HG02884 (cell line): ENCODE results near the gene NUPR2.
"Not testable (repeated sequence)": the region's sequence is repeated elsewhere in the genome, so short reads cannot be mapped to it uniquely, and the experiment has no call there.

Experiments used
- ATAC-seq: cut with Tn5 transposase; IDR thresholded peaks from one replicate; pipeline ENCODE4 v1.9.1; 2021; ENCODE audit warnings: mild to moderate bottlenecking, moderate library complexity; ENCODE audit not compliant: unreplicated experiment

Gene NUPR2

DNA sequence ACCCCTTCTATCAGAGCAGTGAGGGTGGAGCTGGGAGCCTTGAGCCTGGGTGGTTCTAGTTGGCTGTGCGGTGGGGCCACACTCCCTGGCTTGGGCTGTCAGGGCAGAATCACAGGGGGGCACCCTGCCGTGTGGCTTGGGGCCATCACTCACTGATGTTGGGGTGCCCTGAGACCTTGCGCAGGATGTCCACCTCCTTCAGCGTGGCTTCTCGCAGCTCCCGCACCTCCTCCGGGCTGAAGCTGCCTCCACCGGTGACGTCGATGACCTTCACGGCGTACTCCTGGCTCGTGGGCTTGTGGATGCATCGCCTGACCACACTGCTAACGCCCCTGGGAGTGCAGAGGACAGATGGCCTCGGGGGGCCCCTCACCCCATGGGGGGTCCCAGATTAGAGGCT, 28.8 kb downstream of the NUPR2 start:
- no peak for ATAC-seq

DNA sequence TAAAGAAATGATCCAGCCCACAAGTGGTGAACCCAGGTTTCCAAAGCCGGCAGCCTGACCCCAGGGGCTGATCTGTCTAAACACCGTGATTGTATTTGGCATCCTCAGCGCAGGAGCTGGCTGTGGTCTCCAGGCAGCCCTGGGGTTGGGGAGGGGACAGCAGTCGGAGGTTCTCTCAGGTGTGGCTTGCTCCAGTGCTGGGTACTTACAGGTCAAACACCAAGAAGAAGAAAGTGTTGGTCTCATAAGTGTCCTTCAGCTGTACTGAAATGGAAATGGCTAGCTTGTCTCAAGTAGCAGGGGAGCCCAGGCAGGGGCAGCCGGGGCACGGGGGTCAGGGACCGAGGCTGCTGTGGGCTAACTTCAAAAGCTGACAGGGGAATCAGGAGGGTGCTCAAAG, 29.5 kb downstream of the NUPR2 start:
- ATAC-seq, result no peak

DNA sequence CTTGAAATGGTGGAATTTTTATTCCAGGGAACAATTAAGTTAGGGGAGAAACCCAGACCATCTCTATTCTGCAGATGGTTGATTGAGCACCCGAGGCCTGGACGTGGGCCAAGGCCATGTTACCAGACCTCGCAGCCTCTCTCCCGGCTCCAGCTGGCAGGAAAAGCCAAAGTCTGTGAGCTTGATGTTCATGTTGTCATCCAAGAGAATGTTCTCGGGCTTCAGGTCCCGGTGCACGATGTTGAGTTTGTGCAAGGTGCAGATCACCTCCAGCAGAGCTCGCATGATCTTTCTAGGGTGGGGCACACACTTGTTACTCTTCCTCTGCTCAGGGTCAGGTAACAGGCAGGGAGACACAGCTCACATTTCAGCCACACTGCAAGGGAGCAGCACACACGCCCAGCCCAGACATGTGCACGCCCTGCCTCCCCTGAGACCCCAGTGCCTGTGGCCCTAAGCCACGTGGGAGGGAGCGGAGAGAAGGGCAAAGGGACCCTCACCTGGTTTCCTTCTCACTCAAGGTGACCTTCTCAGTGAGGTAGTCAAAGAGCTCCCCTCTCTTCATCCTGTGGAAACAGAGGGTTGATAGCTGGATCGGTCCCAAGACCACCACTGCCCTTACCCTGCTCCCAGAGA, 32.9 kb downstream of the NUPR2 start:
- no peak for ATAC-seq

DNA sequence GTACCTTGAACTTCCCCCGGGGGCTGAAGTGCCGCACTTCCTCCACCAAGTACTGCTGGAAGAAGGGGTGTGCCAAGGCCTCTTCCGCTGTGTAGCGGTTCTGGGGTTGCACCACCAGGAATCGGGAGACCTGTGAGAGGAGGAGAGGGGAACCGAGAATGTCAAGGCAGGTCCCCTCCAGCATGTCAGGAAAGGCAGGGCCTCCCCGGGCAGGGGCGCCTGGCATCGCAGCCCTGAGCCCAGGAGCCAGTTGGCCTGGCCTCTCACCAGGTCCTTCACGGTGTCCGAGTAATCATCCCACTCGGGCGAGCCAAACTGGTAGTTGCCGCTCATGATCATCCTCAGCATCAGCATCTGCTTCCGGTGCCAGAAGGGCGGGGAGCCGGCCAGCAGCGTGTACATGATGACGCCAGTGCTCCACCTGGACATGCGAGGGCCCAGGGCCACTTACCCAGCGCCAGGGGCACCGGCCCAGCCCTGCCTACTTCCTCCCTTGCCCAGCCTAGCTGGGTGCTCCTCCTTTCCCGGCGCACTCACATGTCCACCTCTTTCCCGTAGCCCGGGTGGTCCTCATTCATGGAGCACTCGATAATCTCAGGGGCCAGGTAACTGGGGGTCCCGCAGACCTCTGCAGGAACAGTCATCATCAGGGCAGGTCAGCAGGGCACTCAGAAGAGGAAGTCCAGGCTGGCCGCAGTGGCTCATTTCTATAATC, 34.4 kb downstream of the NUPR2 start:
- ATAC-seq, result no peak

DNA sequence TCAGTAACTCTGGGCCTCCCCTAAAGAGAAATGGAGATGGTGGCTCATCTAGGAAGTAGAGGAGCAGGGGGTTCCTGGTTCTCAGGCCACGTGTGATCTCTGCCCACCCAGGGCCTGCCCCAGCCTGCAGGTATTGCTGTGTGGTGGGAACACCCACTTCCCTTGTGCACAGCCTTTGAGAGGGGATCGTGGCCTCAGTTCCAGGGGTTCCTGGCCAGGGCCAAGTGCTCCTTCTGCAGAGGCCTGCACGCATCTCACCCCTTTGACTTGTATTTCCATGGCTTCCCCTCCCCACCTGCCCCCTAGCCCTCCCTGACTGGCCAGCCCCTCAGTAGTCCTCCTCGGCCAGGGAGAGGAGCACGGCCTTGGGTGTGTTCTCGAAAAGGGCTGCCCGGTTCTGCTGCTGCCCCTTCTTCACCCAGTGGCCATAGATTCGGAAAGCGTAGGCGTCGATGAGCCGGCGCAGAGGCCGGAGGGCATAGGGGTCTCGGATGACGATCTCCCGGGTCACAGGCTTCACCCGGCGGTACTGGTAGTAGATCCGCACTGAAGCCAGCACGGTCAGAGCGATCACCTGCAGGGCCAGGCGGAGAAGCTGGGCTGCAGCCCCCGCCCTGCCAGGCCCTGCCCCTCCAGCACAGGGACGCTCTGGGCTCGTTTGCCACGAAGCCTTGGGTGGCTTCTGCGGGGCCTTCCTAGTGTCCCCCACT, 35.3 kb downstream of the NUPR2 start:
- ATAC-seq, result not testable (repeated sequence)

DNA sequence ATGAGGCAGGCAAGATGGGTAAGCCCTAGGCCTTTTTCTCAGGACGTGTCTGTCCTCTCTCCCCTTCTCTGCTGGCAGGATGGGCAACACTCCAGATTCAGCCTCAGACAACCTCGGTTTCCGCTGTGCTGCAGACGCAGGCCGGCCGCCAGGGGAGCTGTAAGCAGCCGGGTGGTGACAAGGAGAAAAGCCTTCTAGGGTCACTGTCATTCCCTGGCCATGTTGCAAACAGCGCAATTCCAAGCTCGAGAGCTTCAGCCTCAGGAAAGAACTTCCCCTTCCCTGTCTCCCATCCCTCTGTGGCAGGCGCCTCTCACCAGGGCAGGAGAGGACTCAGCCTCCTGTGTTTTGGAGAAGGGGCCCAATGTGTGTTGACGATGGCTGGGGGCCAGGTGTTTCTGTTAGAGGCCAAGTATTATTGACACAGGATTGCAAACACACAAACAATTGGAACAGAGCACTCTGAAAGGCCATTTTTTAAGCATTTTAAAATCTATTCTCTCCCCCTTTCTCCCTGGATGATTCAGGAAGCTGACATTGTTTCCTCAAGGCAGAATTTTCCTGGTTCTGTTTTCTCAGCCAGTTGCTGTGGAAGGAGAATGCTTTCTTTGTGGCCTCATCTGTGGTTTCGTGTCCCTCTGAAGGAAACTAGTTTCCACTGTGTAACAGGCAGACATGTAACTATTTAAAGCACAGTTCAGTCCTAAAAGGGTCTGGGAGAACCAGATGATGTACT, 36.6 kb downstream of the NUPR2 start:
- no peak for ATAC-seq

- no peak for ATAC-seq
Observed at GRCh38 chr7:56078196-56078595, 38.0 kb downstream of the NUPR2 start.

DNA sequence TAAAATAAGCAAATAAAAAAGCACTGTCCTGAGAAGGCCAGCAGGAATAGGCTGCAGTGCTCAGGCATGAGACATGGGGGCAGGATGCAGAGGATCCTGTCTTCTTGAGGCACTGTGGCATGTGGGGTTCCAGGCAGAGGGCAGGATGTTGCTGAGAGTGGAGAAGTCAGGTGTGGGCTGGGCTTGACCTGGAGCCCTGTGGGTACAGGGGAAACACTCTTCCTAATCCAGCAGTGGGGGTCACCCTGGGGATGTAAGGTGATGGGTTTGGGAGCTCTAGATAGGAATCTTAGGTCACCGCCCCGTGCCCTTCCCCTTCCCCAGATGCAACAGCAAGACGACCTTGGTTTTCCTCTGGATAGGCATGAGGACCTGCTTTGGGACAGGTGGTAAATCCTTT, 38.5 kb downstream of the NUPR2 start:
- ATAC-seq, result no peak

DNA sequence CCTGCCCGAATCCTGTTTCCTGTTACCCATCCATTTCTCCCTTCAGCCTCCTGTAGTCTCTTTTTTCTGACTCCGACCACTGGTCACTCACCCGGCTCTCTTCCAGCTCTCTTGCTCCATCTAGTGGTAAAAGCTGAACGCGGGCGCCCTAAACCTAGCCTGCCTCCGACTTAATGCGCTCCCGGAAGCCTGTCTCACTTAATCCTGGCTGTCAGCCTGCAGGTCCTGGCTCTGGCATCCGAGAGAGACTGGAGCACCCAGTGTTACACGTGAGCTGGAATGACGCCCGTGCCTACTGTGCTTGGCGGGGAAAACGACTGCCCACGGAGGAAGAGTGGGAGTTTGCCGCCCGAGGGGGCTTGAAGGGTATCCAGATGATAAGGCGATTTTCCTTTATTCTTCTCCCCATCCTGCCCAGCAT, 41.8 kb downstream of the NUPR2 start:
- peak; percentile 86 for ATAC-seq

DNA sequence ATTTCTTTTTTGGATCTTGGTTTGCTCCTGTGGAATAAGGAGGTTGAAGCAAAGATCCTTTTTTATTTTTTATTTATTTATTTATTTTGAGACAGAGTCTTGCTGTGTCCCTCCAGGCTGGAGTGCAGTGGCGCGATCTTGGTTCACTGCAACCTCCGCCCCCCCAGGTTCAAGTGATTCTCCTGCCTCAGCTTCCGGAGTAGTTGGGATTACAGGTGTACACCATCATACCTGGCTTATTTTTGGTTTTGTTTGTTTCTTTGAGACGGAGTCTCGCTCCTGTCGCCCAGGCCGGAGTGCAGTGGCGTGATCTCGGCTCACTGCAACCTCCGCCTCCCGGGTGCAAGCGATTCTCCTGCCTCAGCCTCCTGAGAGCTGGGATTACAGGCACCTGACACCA, 49.8 kb downstream of the NUPR2 start:
- ATAC-seq, result not testable (repeated sequence)
